Measurements from ENCODE around the gene TTLL5.
"Not testable (repeated sequence)": the region's sequence is repeated elsewhere in the genome, so short reads cannot be mapped to it uniquely, and the experiment has no call there.

Gene TTLL5

GRCh38 chr14:75925141-75925840 lies 264.2 kb downstream of the TTLL5 start:
- not testable (repeated sequence) for DNase-seq

GRCh38 chr14:75926431-75927115 lies 265.5 kb downstream of the TTLL5 start:
- no peak for DNase-seq

GRCh38 chr14:75927564-75928087 lies 266.6 kb downstream of the TTLL5 start:
- no peak for DNase-seq

- no peak for DNase-seq
Observed at GRCh38 chr14:75928690-75929181, 267.7 kb downstream of the TTLL5 start.

GRCh38 chr14:75933712-75934296 lies 272.8 kb downstream of the TTLL5 start:
- DNase-seq, result no peak

- DNase-seq, result no peak
Observed at GRCh38 chr14:75934998-75935628, 274.1 kb downstream of the TTLL5 start.

- DNase-seq, result no peak
Observed at GRCh38 chr14:75939200-75939599, 278.2 kb downstream of the TTLL5 start.

- DNase-seq, result no peak
Observed at GRCh38 chr14:75941030-75941429, 280.0 kb downstream of the TTLL5 start.

- DNase-seq, result no peak
Observed at GRCh38 chr14:75944607-75945241, 283.7 kb downstream of the TTLL5 start.

- no peak for DNase-seq
Observed at GRCh38 chr14:75946785-75947184, 285.7 kb downstream of the TTLL5 start.

GRCh38 chr14:75952489-75952888 lies 291.4 kb downstream of the TTLL5 start:
- no peak for DNase-seq

- DNase-seq, result no peak
Observed at GRCh38 chr14:75959031-75959430, 298.0 kb downstream of the TTLL5 start.

- DNase-seq, result no peak
Observed at GRCh38 chr14:75960231-75960630, 299.2 kb downstream of the TTLL5 start.

- no peak for DNase-seq
Observed at GRCh38 chr14:75961662-75962061, 300.6 kb downstream of the TTLL5 start.

- no peak for DNase-seq
Observed at GRCh38 chr14:75967866-75968265, 306.8 kb downstream of the TTLL5 start.

GRCh38 chr14:75968456-75968855 lies 307.4 kb downstream of the TTLL5 start:
- no peak for DNase-seq

- no peak for DNase-seq
Observed at GRCh38 chr14:75969126-75969525, 308.1 kb downstream of the TTLL5 start.

GRCh38 chr14:75969891-75970290 lies 308.8 kb downstream of the TTLL5 start:
- no peak for DNase-seq

GRCh38 chr14:75970989-75971388 lies 309.9 kb downstream of the TTLL5 start:
- DNase-seq, result no peak

GRCh38 chr14:75971509-75971908 lies 310.5 kb downstream of the TTLL5 start:
- DNase-seq, result no peak

- DNase-seq, result no peak
Observed at GRCh38 chr14:75972801-75973421, 311.9 kb downstream of the TTLL5 start.

- no peak for DNase-seq
Observed at GRCh38 chr14:75976826-75977581, 316.0 kb downstream of the TTLL5 start.
